H9 (cell line): ENCODE data around the gene XXYLT1. TPM values are rescaled to one million over a fixed set of nuclear protein-coding genes. Genes with fewer than 3 reads are reported as not detected.

Experiments used
- DNase-seq: peaks from one replicate; pipeline ENCODE4 v3.0.0-alpha.2; 2017
- H2AFZ ChIP-seq: one replicate; pipeline ENCODE4 v1.6.1; 2013; ENCODE audit warnings: mild to moderate bottlenecking, low read length, control low read depth, moderate library complexity
- H2AK5ac ChIP-seq: 2 replicates; pipeline ENCODE4 v1.6.1; 2013; ENCODE audit warnings: low read length, control low read depth, mixed read lengths; ENCODE audit not compliant: insufficient read length
- H2BK120ac ChIP-seq: one replicate; pipeline ENCODE4 v1.6.1; 2013; ENCODE audit warnings: low read depth, mild to moderate bottlenecking, low read length, control low read depth, inconsistent platforms; ENCODE audit not compliant: poor library complexity, severe bottlenecking
- H2BK12ac ChIP-seq: 2 replicates; pipeline ENCODE4 v1.6.1; 2013; ENCODE audit warnings: low read length, control low read depth, mixed read lengths, low read depth; ENCODE audit not compliant: insufficient read length
- H2BK15ac ChIP-seq: 2 replicates; pipeline ENCODE4 v1.6.1; 2013; ENCODE audit warnings: low read depth, low read length, control low read depth
- H2BK20ac ChIP-seq: one replicate; pipeline ENCODE4 v1.6.1; 2013; ENCODE audit warnings: low read depth, mild to moderate bottlenecking, low read length, control low read depth, inconsistent platforms; ENCODE audit not compliant: poor library complexity, severe bottlenecking
- H2BK5ac ChIP-seq: 2 replicates; pipeline ENCODE4 v1.6.1; 2013; ENCODE audit warnings: low read length, control low read depth, mixed read lengths; ENCODE audit not compliant: insufficient read length
- H3K14ac ChIP-seq: 2 replicates; pipeline ENCODE4 v1.6.1; 2013; ENCODE audit warnings: low read length, control low read depth; ENCODE audit not compliant: insufficient read depth
- H3K18ac ChIP-seq: 2 replicates; pipeline ENCODE4 v1.6.1; 2013; ENCODE audit warnings: low read depth, mild to moderate bottlenecking, mixed read lengths, low read length, control low read depth; ENCODE audit not compliant: insufficient read length
- H3K23ac ChIP-seq: 2 replicates; pipeline ENCODE4 v1.6.1; 2013; ENCODE audit warnings: low read length, control low read depth, mixed read lengths, low read depth; ENCODE audit not compliant: insufficient read length
- H3K23me2 ChIP-seq: 2 replicates; pipeline ENCODE4 v1.6.1; 2013; ENCODE audit warnings: low read depth, mild to moderate bottlenecking, mixed read lengths, low read length, control low read depth; ENCODE audit not compliant: insufficient read length, poor library complexity, severe bottlenecking
- H3K27ac ChIP-seq: 2 replicates; pipeline ENCODE4 v1.5.1; 2013; ENCODE audit warnings: low read length, control low read depth, mixed read lengths, low read depth; ENCODE audit not compliant: insufficient read length
- H3K27me3 ChIP-seq: 2 replicates; pipeline ENCODE4 v1.6.1; 2013; ENCODE audit warnings: low read length, control low read depth, inconsistent platforms; ENCODE audit not compliant: insufficient read depth
- H3K4ac ChIP-seq: 2 replicates; pipeline ENCODE4 v1.6.1; 2013; ENCODE audit warnings: low read depth, mild to moderate bottlenecking, control low read depth, inconsistent platforms, low read length, moderate library complexity
- H3K4me1 ChIP-seq: 2 replicates; pipeline ENCODE4 v1.6.1; 2013; ENCODE audit warnings: low read length, control low read depth, inconsistent platforms; ENCODE audit not compliant: insufficient read depth
- H3K4me2 ChIP-seq: 2 replicates; pipeline ENCODE4 v1.6.1; 2013; ENCODE audit warnings: low read length, control low read depth, mixed read lengths; ENCODE audit not compliant: insufficient read length, insufficient read depth
- H3K56ac ChIP-seq: 2 replicates; pipeline ENCODE4 v1.6.1; 2013; ENCODE audit warnings: low read depth, mild to moderate bottlenecking, mixed read lengths, low read length, control low read depth; ENCODE audit not compliant: insufficient read length
- H3K79me1 ChIP-seq: 2 replicates; pipeline ENCODE4 v1.6.1; 2013; ENCODE audit warnings: low read depth, mild to moderate bottlenecking, moderate library complexity, low read length, control low read depth, inconsistent platforms; ENCODE audit not compliant: insufficient read depth, poor library complexity, severe bottlenecking
- H3K79me2 ChIP-seq: 2 replicates; pipeline ENCODE4 v1.6.1; 2013; ENCODE audit warnings: low read length, control low read depth, inconsistent platforms; ENCODE audit not compliant: insufficient read depth
- H3K9ac ChIP-seq: 2 replicates; pipeline ENCODE4 v1.6.1; 2013; ENCODE audit warnings: low read length, control low read depth, mixed read lengths; ENCODE audit not compliant: insufficient read length; ENCODE audit errors: extremely low read depth
- H3K9me3 ChIP-seq: one replicate; pipeline ENCODE4 v1.6.1; 2013; ENCODE audit warnings: low read depth, low read length, inconsistent platforms; ENCODE audit not compliant: control insufficient read depth
- H3T11ph ChIP-seq: one replicate; pipeline ENCODE4 v1.6.1; 2013; ENCODE audit warnings: mild to moderate bottlenecking, low read length, control low read depth, inconsistent platforms
- H4K20me1 ChIP-seq: one replicate; pipeline ENCODE4 v1.6.1; 2013; ENCODE audit not compliant: control insufficient read depth, insufficient read length, insufficient read depth
- H4K5ac ChIP-seq: 2 replicates; pipeline ENCODE4 v1.6.1; 2013; ENCODE audit warnings: low read depth, mild to moderate bottlenecking, mixed read lengths, low read length, control low read depth; ENCODE audit not compliant: insufficient read length
- H4K8ac ChIP-seq: replicated peaks from 2 replicates; pipeline ENCODE4 v1.6.1; 2013; ENCODE audit warnings: low read length, control low read depth, mixed read lengths, low read depth; ENCODE audit not compliant: insufficient read length
- H4K91ac ChIP-seq: 2 replicates; pipeline ENCODE4 v1.6.1; 2013; ENCODE audit warnings: low read depth, mild to moderate bottlenecking, moderate library complexity, mixed read lengths, low read length, control low read depth; ENCODE audit not compliant: insufficient read length
- H3K27ac Mint-ChIP-seq, 3 experiments: 2 replicates in 2 of 3; 3 replicates in 1 of 3; pipeline ENCODE4 v1.8.0; 2020 to 2021; ENCODE audit warnings: mixed read lengths in 3 of 3, mild to moderate bottlenecking in 1 of 3, moderate library complexity in 1 of 3
- H3K27me3 Mint-ChIP-seq: 2 replicates; pipeline ENCODE4 v1.8.0; 2021; ENCODE audit warnings: low read depth, mild to moderate bottlenecking, moderate library complexity, mixed read lengths
- H3K36me3 Mint-ChIP-seq, 3 experiments: 2 replicates in 2 of 3; 3 replicates in 1 of 3; pipeline ENCODE4 v1.8.0; 2020 to 2021; ENCODE audit warnings: low read depth in 3 of 3, mixed read lengths in 3 of 3; ENCODE audit not compliant: insufficient read depth in 1 of 3
- H3K4me1 Mint-ChIP-seq, 2 experiments: 2 replicates each; pipeline ENCODE4 v1.8.0; 2020; ENCODE audit warnings: mixed read lengths in 2 of 2
- H3K4me3 Mint-ChIP-seq, 2 experiments: 2 replicates in 1 of 2; 3 replicates in 1 of 2; pipeline ENCODE4 v1.8.0; 2020 to 2021; ENCODE audit warnings: mild to moderate bottlenecking in 2 of 2, mixed read lengths in 2 of 2, moderate library complexity in 1 of 2
- H3K9me3 Mint-ChIP-seq, 2 experiments: 2 replicates in 1 of 2; 3 replicates in 1 of 2; pipeline ENCODE4 v1.8.0; 2020; ENCODE audit warnings: mild to moderate bottlenecking in 2 of 2, mixed read lengths in 2 of 2, moderate library complexity in 1 of 2
- CTCF ChIP-seq: fragments of 200-600 bp; sonication (generic); conservative IDR thresholded peaks from 3 replicates; pipeline ENCODE4 v1.8.0; 2021; ENCODE audit warnings: antibody characterized with exemption, mild to moderate bottlenecking
- WGBS: extraction: QIAGEN DNeasy Blood & Tissue Kit; methylation state at CpG from one replicate; pipeline ENCODE4 v1.1.7; 2013; ENCODE audit warnings: missing lambda C conversion rate, low lambda C conversion rate, mixed read lengths; ENCODE audit not compliant: insufficient read length; ENCODE audit errors: extremely low coverage; 5-methylcytosine and 5-hydroxymethylcytosine counted together
- total RNA-seq: library from RNA; stranded (reverse); gene quantifications from 2 replicates; pipeline ENCODE4 v1.2.1, GENCODE V29; 2021

XXYLT1 gene
- total RNA-seq, 1 experiment from 2014 or later, result 22.7 TPM

- H2AK5ac ChIP-seq, result no peak overlapping the region
- H3K23ac ChIP-seq, result no peak overlapping the region
- no peak overlapping the region for H4K8ac ChIP-seq
- Mint-ChIP-seq H3K4me1 (peaks cover 19 to 26% of the 10 kb centered on the region in 2 experiments), H3K36me3 (peaks cover 0 to 5% (median 0%) of the 10 kb centered on the region in 3 experiments; a peak in 2 of 7 replicates), H3K27me3 (no peaks in the 10 kb centered on the region; the same call in 1 of the 2 replicates), H3K27ac (no peak overlapping the region), H3K4me3 (no peak overlapping the region), H3K9me3 (no peaks in the 10 kb centered on the region; a peak in 1 of 5 replicates)
- no CpG with 5 or more reads among the region's 3 CpGs for WGBS
- H3K4me2 ChIP-seq, result no peak overlapping the region
- no peak overlapping the region for H4K5ac ChIP-seq
- no peak overlapping the region for H3K14ac ChIP-seq
- H3K4ac ChIP-seq, result no peak overlapping the region
- H4K20me1 ChIP-seq, result no peaks in the 10 kb centered on the region
- TF ChIP-seq CTCF, result no peak
- no peak overlapping the region for H3K18ac ChIP-seq
- no peaks in the 10 kb centered on the region for H3K23me2 ChIP-seq
- H3K27me3 ChIP-seq, result no peaks in the 10 kb centered on the region
- no peak overlapping the region for H3K9ac ChIP-seq
- H3K79me1 ChIP-seq, result no peaks in the 10 kb centered on the region
- peaks cover 1% of the 10 kb centered on the region; the same call in 1 of the 2 replicates for H3K79me2 ChIP-seq
- no peak overlapping the region for H3K56ac ChIP-seq
- no peak overlapping the region for H3K27ac ChIP-seq
- H3K9me3 ChIP-seq, result no peaks in the 10 kb centered on the region
- H2BK15ac ChIP-seq, result no peak overlapping the region
- no peak overlapping the region for H3T11ph ChIP-seq
- H2BK5ac ChIP-seq, result no peak overlapping the region
- no peak overlapping the region for H2BK12ac ChIP-seq
- no peak overlapping the region for H2BK120ac ChIP-seq
- H2BK20ac ChIP-seq, result no peak overlapping the region
- no peak overlapping the region for H2AFZ ChIP-seq
- no peak overlapping the region for H4K91ac ChIP-seq
- no peak for DNase-seq
- peaks cover 2% of the 10 kb centered on the region; the same call in 1 of the 2 replicates for H3K4me1 ChIP-seq
Measured at GRCh38 chr3:195201295-195201694, 69.7 kb downstream of the XXYLT1 start.
